Umbilical cord (tissue), 2 donors: ENCODE results near the gene RFX1. TPM values are rescaled to one million over a fixed set of nuclear protein-coding genes. Genes with fewer than 3 reads are reported as not detected.
"Not testable (repeated sequence)": the region's sequence is repeated elsewhere in the genome, so short reads cannot be mapped to it uniquely, and the experiment has no call there.

Source experiments
- DNase-seq: peaks from one replicate; pipeline ENCODE4 v3.0.0-alpha.2; 2015; ENCODE audit warnings: low spot score
- total RNA-seq: library from RNA; depleted of rRNA; stranded (reverse); fragments of >200 nt; gene quantifications from one replicate; pipeline ENCODE4 v1.2.3, GENCODE V29; 2014; ENCODE audit warnings: low replicate concordance; ENCODE audit not compliant: insufficient read depth

The RFX1 gene
- total RNA-seq, 1 donor from 2014 or later = 1.9 TPM

GRCh38 chr19:13979686-13980085, 26.4 kb downstream of the RFX1 start:
- DNase-seq = no peak

DNA sequence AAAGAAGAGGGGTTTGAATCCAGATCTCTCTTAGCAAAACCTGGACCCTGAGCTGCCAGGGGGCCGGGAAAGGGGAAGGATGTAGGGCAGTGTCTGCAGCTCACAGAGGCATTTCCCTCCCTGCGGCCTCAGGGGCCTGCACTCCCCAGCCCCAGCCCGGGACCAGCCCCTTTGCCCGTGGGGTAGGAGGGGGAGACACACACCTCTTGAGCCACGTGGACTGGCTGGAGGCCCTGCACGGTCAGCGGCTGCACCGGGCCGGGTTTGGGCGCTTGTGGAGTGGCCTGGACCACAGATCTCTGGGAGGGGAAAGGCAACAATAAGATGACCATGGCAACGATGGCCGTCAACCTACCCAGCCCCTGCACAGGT, 26.9 kb downstream of the RFX1 start:
- DNase-seq = peak; percentile 84

- DNase-seq = peak; percentile 94
These were observed 27.5 kb downstream of the RFX1 start for GRCh38 chr19:13978351-13979243.

- no peak for DNase-seq
These were observed 28.3 kb downstream of the RFX1 start for GRCh38 chr19:13977803-13978202.

DNA sequence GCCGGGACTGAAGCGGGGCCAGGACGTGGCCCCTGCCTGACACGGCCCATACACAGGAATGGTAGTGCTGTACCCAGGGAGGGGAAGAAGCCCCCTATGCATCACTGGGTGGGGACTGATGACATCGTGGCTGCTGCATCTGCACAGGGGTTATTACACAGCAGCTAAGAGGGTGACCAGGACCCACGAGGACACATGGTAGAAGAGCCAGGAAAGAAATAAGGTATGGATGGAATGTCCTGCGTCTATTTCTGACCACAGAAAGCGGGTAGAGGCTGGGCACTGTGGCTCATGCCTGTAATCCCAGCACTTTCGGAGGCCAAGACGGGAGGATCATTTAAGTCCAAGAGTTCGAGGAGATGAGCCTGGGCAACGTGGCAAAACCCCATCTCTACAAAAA, 29.7 kb downstream of the RFX1 start:
- DNase-seq = no peak

DNA sequence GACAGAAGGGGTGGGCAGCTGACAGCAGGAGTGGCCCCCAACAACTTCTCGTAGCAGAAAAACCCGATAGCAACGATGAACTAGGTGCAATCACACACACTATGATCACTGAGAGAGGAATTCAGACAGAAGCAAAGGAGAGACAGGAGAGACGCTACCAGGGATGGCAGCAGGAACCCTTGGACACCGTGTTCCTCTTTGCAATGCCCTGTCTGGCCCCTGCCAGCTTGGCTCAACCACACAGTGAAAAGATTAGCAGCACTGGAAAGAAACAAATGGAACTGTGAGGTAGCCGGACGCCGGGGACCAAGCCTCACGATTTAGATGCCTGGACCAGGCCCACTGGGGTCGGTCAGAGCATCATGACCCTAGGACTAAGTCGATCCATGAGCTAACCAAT, 30.2 kb downstream of the RFX1 start:
- DNase-seq = no peak

GRCh38 chr19:13974073-13974472, 32.0 kb downstream of the RFX1 start:
- DNase-seq = peak; percentile 42

- DNase-seq = not testable (repeated sequence)
These were observed 32.6 kb downstream of the RFX1 start for GRCh38 chr19:13973479-13973878.

DNA sequence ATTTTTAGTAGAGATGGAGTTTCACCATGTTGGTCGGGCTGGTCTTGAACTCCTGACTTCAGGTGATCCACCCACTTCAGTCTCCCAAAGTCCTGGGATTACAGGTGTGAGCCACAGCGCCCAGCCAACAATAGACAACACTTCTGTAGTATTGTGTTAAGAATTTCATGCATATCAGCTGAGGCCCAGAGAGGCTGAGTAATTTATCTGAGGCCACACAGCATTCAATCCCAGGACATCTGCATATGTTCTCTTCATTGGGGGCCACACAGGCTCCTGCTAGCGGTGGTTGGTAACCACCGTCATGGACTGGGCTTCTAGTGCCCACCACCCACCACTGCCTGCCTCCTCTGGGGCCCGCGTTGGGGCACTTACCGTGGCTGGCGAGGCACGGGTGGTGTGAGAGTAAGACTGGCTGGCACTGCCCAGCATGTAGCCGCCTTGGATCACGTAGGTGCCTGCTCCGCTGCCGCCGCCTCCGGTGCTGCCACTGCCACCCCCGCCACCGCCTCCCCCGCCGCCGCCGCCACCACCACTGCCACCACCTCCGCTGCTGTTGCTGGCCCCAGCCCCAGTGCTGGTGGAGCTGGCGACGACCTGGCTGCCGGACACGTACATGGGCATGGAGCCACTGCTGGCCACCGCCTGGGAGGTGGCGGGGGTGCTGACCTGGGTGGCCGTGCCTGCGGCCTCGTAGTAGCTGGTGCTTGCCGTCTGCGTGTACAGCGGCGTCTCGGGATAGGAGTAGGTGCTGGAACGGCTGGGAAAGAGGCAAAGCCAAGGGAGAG, 33.6 kb downstream of the RFX1 start:
- DNase-seq = no peak

- not testable (repeated sequence) for DNase-seq
These were observed 34.3 kb downstream of the RFX1 start for GRCh38 chr19:13971868-13972267.

- DNase-seq = no peak
These were observed 36.2 kb downstream of the RFX1 start for GRCh38 chr19:13969897-13970296.

DNA sequence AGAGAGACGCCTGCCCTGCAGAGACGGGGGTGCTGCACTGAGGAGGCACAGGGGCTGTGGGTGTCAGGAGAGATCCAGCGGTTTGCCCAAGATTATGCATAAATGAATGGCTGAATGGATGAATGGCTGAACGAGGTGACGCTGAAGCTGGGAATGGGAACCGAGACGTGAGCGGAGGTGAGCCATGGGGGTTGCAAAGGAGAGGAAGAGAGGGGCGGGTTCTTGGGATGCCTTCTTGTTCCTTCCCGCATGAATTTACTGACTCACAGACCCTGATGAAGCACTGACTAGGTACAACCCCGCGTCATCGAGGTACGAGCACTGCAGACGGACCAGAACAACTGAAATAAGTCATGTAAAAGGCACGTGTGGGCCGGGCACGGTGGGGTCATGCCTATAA, 37.1 kb downstream of the RFX1 start:
- DNase-seq = no peak

- DNase-seq = no peak
These were observed 37.7 kb downstream of the RFX1 start for GRCh38 chr19:13968383-13968935.

GRCh38 chr19:13967206-13967605, 38.9 kb downstream of the RFX1 start:
- DNase-seq = not testable (repeated sequence)

DNA sequence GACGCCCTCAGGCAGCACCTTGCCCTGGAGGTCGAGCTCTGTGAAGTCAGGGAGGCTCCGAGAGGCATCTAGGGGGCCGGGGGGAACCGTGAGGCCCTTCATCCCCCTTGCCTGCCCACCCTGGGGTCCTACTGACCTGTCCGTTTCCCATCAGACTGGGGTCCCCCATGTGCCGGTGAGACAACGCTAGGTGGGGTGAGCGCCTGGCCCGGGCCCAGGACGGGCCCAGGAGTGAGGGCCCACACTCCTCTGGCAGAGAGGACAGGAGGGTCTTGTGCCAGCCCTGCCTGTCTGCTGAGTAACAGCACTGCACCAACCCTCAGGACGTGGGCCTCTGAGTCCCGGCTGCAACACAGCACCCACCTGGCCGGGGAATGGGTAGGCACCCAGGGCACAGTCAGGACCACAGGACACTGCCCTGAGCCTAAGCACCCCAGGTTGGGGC, 39.4 kb downstream of the RFX1 start:
- DNase-seq = no peak

GRCh38 chr19:13965926-13966683, 40.0 kb downstream of the RFX1 start:
- no peak for DNase-seq

GRCh38 chr19:13965377-13965896, 40.7 kb downstream of the RFX1 start:
- DNase-seq = no peak

DNA sequence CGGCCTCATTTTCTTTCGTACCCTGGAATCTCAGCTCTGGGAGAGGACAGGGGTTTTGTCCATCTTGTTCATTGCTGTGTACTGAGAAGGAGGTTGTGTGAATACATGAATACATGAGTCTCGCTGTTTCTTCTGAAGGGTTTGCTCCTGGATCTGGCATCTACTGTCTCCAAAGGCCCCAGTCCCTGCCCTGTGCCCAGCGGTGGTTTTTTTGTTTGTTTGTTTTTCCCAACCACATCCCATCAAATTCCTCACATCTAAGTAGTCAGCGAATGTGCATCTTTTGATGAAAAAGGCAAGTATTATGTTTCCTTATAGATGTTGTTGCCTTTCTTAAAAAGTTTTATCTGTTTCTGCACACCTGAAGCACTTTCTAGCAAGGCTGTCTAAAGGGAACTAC, 41.3 kb downstream of the RFX1 start:
- no peak for DNase-seq

DNA sequence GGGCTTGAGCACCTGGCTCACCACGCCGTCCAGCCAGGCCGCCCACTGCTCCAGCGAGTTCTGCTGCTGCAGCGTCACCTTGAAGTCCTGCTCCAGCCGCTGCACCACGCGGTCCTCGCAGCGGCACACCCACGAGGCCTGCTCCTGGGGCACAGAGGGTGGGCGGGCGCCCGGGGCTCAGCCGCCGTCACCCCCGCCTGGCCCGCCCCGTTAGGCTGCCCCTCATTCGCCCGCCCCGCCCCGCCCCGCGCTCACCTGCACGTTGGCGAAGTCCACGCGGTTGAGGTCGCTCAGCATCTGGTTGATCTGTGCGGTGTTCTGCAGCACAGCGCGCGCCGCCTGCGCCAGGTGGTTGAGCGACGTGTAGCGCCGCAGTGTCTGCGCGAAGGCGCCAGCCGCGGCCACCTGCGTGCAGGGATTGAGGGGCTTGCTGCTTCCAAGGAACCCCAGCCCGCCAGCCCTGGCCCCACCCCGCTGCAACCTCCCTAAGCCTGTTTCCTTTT, 42.5 kb downstream of the RFX1 start:
- no peak for DNase-seq

- peak; percentile 54 for DNase-seq
These were observed 43.2 kb downstream of the RFX1 start for GRCh38 chr19:13962699-13963602.
